ENCODE results near the gene TRMO. TPM values are rescaled to one million over a fixed set of nuclear protein-coding genes. Genes with fewer than 3 reads are reported as not detected.
A peak's percentile ranks its signal among the peaks of the same experiment; 100 is the strongest.

Gene TRMO
- total RNA-seq, 1 donor from 2014 or later, result 31.3 TPM

GRCh38 chr9:97938081-97938644 is 15.9 kb upstream of the TRMO start, which contains the start of gene HEMGN:
HEMGN (minus strand) TSS chr9:97938172; CDS start chr9:97938136, 36 bp downstream.
- DNase-seq (ENCODE audit: low read depth), result no peak

- no peak for DNase-seq (ENCODE audit: low read depth)
These were observed 14.7 kb upstream of the TRMO start for GRCh38 chr9:97936998-97937397.

- DNase-seq (ENCODE audit: low read depth), result no peak
These were observed 13.0 kb upstream of the TRMO start for GRCh38 chr9:97935276-97935675.

- DNase-seq (ENCODE audit: low read depth), result peak; percentile 51
These were observed 12.2 kb upstream of the TRMO start for GRCh38 chr9:97934321-97935115.

- DNase-seq (ENCODE audit: low read depth), result no peak
These were observed 11.1 kb upstream of the TRMO start for GRCh38 chr9:97933297-97933998.

- no peak for DNase-seq (ENCODE audit: low read depth)
These were observed 8.7 kb upstream of the TRMO start for GRCh38 chr9:97930972-97931371.

GRCh38 chr9:97928986-97929604 is 6.8 kb upstream of the TRMO start:
- no peak for DNase-seq (ENCODE audit: low read depth)

- DNase-seq (ENCODE audit: low read depth), result no peak
These were observed 3.4 kb upstream of the TRMO start for GRCh38 chr9:97925497-97926334.

GRCh38 chr9:97924386-97924785 is 2.1 kb upstream of the TRMO start:
- no peak for DNase-seq (ENCODE audit: low read depth)

GRCh38 chr9:97923529-97924108 is 1.3 kb upstream of the TRMO start:
- peak; percentile 70 for DNase-seq (ENCODE audit: low read depth)

- no peak for DNase-seq (ENCODE audit: low read depth)
These were observed 3.0 kb downstream of the TRMO start for GRCh38 chr9:97919217-97919813.

- no peak for DNase-seq (ENCODE audit: low read depth)
These were observed 3.7 kb downstream of the TRMO start for GRCh38 chr9:97918611-97919010.

GRCh38 chr9:97911970-97912369 is 10.3 kb downstream of the TRMO start:
- DNase-seq (ENCODE audit: low read depth), result no peak

GRCh38 chr9:97911528-97911927 is 10.8 kb downstream of the TRMO start:
- no peak for DNase-seq (ENCODE audit: low read depth)

- DNase-seq (ENCODE audit: low read depth), result no peak
These were observed 11.9 kb downstream of the TRMO start for GRCh38 chr9:97910357-97910756.

GRCh38 chr9:97908705-97909104 is 13.6 kb downstream of the TRMO start:
- no peak for DNase-seq (ENCODE audit: low read depth)

GRCh38 chr9:97907632-97908031 is 14.7 kb downstream of the TRMO start:
- DNase-seq (ENCODE audit: low read depth), result no peak

GRCh38 chr9:97907046-97907445 is 15.3 kb downstream of the TRMO start:
- no peak for DNase-seq (ENCODE audit: low read depth)

- DNase-seq (ENCODE audit: low read depth), result no peak
These were observed 16.0 kb downstream of the TRMO start for GRCh38 chr9:97906236-97906831.

- DNase-seq (ENCODE audit: low read depth), result no peak
These were observed 17.1 kb downstream of the TRMO start for GRCh38 chr9:97905228-97905627.
